Measurements from ENCODE around the gene BUB1B.

DNA sequence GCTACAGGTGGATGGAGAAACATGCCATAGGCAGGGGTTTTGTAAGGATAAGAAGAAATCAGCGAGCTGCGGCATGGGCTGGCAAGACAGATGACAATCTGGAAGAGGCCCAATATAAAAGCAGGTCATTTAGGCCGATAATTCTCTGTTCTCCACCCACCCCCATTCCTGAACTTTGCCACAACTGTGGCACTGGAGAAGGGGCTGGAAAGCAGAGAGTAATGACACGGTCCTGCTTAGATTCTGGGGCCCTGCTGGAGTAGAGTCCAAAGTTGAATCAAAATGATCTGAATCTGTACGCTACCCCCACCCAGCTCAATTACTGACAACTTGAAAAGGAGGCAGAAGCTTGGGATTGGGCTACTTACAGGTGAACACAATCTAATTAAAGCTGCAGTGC, 18.4 kb upstream of the BUB1B start:
- TF ChIP-seq, protein P1, sequence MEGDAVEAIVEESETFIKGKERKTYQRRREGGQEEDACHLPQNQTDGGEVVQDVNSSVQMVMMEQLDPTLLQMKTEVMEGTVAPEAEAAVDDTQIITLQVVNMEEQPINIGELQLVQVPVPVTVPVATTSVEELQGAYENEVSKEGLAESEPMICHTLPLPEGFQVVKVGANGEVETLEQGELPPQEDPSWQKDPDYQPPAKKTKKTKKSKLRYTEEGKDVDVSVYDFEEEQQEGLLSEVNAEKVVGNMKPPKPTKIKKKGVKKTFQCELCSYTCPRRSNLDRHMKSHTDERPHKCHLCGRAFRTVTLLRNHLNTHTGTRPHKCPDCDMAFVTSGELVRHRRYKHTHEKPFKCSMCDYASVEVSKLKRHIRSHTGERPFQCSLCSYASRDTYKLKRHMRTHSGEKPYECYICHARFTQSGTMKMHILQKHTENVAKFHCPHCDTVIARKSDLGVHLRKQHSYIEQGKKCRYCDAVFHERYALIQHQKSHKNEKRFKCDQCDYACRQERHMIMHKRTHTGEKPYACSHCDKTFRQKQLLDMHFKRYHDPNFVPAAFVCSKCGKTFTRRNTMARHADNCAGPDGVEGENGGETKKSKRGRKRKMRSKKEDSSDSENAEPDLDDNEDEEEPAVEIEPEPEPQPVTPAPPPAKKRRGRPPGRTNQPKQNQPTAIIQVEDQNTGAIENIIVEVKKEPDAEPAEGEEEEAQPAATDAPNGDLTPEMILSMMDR (IDR thresholded peaks at IDR 0.05), result no peak
- no peak for TF ChIP-seq ZFX (IDR thresholded peaks at IDR 0.05; ENCODE audit: borderline replicate concordance)
